Right lung (tissue), 5 donors: ENCODE data around the gene GOLPH3L. TPM values are rescaled to one million over a fixed set of nuclear protein-coding genes. Genes with fewer than 3 reads are reported as not detected.
"Not testable (repeated sequence)": the region's sequence is repeated elsewhere in the genome, so short reads cannot be mapped to it uniquely, and the experiment has no call there.

Experiments
- DNase-seq, 2 donors: peaks; one replicate each; pipeline ENCODE4 v3.0.0-alpha.2; 2013
- polyA plus RNA-seq, 5 donors: library from polyadenylated mRNA; unstranded; fragments of 120-200 nt; gene quantifications; one replicate each; pipeline versions ENCODE4 v1.2.1 to v1.2.3, GENCODE V29; 2013; ENCODE audit warnings: inconsistent platforms in 1 of 5, low replicate concordance in 1 of 5; ENCODE audit not compliant: insufficient read length in 5 of 5, insufficient read depth in 1 of 5

Gene GOLPH3L
- polyA plus RNA-seq, 5 donors: 30.4 to 42.0 (median 40.8) TPM

- DNase-seq: no peak
These were observed 77.1 kb downstream of the GOLPH3L start for GRCh38 chr1:150619576-150620509.

GRCh38 chr1:150615346-150616201, 81.4 kb downstream of the GOLPH3L start:
- DNase-seq: no peak

- no peak for DNase-seq
These were observed 83.7 kb downstream of the GOLPH3L start for GRCh38 chr1:150613061-150613920.

- no peak for DNase-seq
These were observed 85.0 kb downstream of the GOLPH3L start for GRCh38 chr1:150612014-150612345.

GRCh38 chr1:150610576-150610975, 86.4 kb downstream of the GOLPH3L start:
- DNase-seq: no peak

- DNase-seq: no peak
These were observed 87.2 kb downstream of the GOLPH3L start for GRCh38 chr1:150609732-150610131.

GRCh38 chr1:150606463-150607142, 90.4 kb downstream of the GOLPH3L start:
- no peak for DNase-seq

GRCh38 chr1:150605451-150605731, 91.6 kb downstream of the GOLPH3L start:
- not testable (repeated sequence) for DNase-seq

- no peak for DNase-seq
These were observed 92.7 kb downstream of the GOLPH3L start for GRCh38 chr1:150604226-150604588.

GRCh38 chr1:150603711-150604110, 93.2 kb downstream of the GOLPH3L start:
- no peak for DNase-seq

GRCh38 chr1:150602372-150602771, 94.6 kb downstream of the GOLPH3L start:
- DNase-seq: not testable (repeated sequence)

GRCh38 chr1:150601540-150601939, 95.4 kb downstream of the GOLPH3L start:
- no peak for DNase-seq

- not testable (repeated sequence) for DNase-seq
These were observed 98.6 kb downstream of the GOLPH3L start for GRCh38 chr1:150598346-150598745.

GRCh38 chr1:150596976-150597375, 100.0 kb downstream of the GOLPH3L start:
- DNase-seq: no peak

Other genes starting within 250 kb of the GOLPH3L start
- 10 to 100 TPM; 21.9 to 35.0 (median 26.7) TPM for gene TARS2, start 209.7 kb downstream of the GOLPH3L start, polyA plus RNA-seq
- gene ECM1, start 189.0 kb downstream of the GOLPH3L start, polyA plus RNA-seq: 1 to 10 TPM; 2.2 to 4.1 (median 3.2) TPM
- gene FALEC, start 181.4 kb downstream of the GOLPH3L start, polyA plus RNA-seq: under 1 TPM; 0.55 to 0.95 (median 0.76) TPM
- 10 to 100 TPM; 12.4 to 24.2 (median 20.6) TPM for gene ADAMTSL4, start 147.7 kb downstream of the GOLPH3L start, polyA plus RNA-seq
- gene MCL1, start 117.5 kb downstream of the GOLPH3L start, polyA plus RNA-seq: 100 to 1,000 TPM; 118 to 196 (median 166) TPM
- gene ENSA, start 67.5 kb downstream of the GOLPH3L start, polyA plus RNA-seq: 100 to 1,000 TPM; 197 to 241 (median 224) TPM
- gene HORMAD1, start 23.7 kb upstream of the GOLPH3L start, polyA plus RNA-seq: under 1 TPM in 2 of 5 donors, not detected in 3; 0.10 TPM
- 10 to 100 TPM; 22.2 to 30.5 (median 25.3) TPM for gene CTSS, start 68.6 kb upstream of the GOLPH3L start, polyA plus RNA-seq
- 10 to 100 TPM; 27.4 to 49.2 (median 35.3) TPM for gene CTSK, start 111.1 kb upstream of the GOLPH3L start, polyA plus RNA-seq
- 10 to 100 TPM; 62.5 to 88.0 (median 78.2) TPM for gene ARNT, start 179.4 kb upstream of the GOLPH3L start, polyA plus RNA-seq
- gene CTXND2, start 190.0 kb upstream of the GOLPH3L start, polyA plus RNA-seq: under 1 TPM in 1 of 5 donors, not detected in 4; 0.13 TPM
- gene SETDB1, start 229.2 kb upstream of the GOLPH3L start, polyA plus RNA-seq: 100 to 1,000 TPM in 1 of 5 donors, 10 to 100 TPM in 4; 67.5 to 102 (median 83.8) TPM